HG03520 (cell line): ENCODE results near the gene PATL1.
"Not testable (repeated sequence)": the region's sequence is repeated elsewhere in the genome, so short reads cannot be mapped to it uniquely, and the experiment has no call there.

Source experiments
- ATAC-seq: cut with Tn5 transposase; IDR thresholded peaks from one replicate; pipeline ENCODE4 v1.9.1; 2021; ENCODE audit warnings: mild to moderate bottlenecking, moderate library complexity; ENCODE audit not compliant: unreplicated experiment

Gene PATL1

DNA sequence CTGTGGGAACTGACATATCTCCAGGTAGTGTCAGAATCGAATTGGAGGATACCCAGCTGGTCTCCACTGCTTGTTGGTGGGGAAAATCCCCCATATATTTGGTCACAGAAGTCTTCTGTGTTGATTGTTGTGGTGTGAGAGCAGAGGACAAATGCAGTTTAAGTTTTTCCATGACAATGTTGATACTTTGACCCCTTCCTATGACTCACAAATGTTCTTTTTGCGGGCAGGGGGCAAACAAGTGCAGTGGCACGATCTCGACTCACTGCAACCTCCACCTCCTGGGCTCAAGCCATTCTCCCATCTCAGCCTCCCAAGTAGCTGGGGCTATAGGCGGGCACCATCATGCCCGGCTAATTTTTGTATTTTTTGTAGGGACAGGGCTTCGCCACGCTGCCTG is 7.4 kb upstream of the PATL1 start:
- ATAC-seq = no peak

DNA sequence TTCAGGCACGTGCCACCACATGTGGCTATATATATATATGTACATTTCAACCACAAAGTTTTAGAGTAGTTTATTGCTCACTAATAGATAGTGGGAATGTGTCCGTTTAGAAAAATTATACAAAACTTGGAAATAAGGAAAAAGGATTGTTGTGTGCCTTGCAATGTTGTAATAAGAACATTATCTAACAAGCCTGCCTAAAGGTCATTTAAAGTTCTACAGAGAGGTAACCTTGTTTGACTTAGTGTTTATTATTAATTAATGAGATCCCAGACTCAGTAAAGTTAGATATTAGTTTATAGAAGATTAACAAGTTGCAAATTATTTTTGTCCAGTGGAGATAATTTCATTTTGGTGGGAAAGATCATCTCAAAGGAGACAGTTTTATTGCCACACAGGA is 5.5 kb upstream of the PATL1 start:
- no peak for ATAC-seq

DNA sequence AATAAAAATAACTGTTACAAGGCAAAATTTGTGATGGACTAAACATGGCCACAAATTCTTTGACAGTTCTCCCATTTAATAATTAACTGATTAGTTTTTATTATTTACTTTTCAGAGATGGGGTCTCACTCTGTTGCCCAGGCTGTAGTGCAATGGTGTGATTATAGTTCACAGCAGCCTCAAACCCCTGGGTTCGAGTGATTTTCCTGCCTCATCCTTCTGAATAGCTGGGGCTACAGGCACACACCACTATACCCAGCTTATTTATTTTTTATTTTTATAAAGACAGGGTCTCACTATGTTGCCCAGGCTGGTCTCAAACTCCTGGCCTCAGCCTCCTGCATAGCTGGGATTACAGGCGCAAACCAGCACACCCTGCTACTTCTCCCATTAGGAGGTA is 4.5 kb upstream of the PATL1 start:
- no peak for ATAC-seq

DNA sequence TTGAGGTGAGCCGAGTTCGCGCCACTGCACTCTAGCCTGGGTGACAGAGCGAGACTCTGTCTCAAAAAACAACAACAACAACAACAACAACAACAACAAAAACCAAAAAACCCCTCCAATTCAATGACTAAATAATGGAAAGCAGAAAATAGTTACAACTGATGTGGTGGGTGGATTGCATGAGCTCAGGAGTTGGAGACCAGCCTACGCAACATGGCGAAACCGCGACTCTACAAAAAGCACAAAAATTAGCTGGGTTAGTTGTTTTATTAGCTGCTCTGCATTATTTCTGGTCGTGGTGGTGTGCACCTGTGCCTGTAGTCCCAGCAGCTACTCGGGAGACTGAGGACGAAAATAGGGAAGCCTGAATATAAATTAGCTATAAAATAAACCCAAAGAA is 2.6 kb upstream of the PATL1 start:
- no peak for ATAC-seq

DNA sequence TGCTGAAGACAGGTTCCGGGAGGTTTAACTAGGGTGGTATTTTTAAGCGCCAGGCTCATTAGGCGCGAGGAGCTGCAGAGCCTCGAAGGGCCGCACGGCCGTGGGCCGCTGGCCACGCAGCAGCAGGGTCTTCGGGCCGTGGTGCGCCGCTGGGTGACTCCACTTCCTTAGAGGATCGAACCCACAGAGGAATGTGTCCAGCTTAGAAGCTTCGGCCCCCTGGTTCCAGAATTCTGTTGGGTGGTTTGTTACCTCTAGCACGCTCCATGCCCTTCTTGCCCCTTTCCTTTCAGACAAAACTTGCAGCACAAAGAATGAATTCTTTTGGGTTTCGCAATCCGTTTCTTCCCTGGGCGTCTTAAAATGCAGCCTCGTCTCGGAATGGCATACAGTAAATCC is 773 bp upstream of the PATL1 start:
- no peak for ATAC-seq

DNA sequence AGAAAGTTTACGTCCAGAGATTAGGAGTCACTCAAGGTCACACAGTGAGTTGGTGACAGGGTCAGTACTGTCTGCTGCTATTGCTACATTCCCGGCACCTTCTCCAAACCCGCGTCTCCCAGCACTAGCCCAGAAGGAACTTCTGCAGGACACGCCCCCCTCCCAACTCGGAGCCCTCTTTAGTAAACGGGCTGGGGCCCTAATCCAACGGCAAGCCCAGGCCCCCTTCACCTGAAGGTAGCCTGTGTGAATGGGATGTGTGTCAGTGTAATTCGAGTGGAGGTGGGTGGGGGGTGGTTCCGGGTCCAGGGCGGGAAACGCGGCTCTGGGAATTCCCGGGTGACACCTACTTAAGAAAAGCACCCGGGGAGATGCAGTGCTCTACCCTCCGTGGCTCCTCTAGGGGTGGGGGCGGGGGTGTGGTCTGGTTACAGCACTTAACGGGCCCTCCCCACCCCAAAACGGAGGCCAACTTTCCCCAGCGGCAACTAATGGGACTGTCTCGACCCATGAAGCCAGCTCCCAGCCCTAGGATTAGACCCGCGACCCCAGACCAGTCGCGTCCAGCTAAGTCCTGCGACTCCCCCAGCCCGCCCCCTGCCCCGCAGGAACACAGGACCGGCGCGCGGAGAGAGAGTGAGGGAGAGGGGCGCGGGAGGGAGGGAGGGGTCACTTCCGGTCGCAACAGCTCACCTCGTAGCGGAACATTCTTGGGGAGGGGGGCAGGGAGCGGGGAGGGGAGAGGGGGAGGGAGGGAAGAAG is 468 bp downstream of the PATL1 start:
- peak; percentile 20 for ATAC-seq

DNA sequence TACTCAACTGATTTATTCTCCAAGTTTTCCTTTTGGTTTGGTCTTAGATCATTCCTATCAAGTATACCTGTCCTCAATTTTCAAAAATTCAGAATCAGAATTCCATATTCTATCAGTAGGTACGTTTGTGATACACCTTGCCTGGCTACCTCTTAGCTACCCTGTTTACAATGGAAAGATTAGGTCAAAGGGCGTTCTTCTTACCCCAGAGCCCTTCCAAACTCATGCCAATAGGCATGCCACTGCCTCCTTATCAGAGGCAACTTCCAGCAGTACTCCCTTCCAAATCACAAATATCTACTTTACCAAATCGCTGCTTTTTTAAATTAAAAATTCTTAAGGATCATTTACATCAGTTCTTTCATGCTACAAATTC is 1.0 kb downstream of the PATL1 start:
- no peak for ATAC-seq

DNA sequence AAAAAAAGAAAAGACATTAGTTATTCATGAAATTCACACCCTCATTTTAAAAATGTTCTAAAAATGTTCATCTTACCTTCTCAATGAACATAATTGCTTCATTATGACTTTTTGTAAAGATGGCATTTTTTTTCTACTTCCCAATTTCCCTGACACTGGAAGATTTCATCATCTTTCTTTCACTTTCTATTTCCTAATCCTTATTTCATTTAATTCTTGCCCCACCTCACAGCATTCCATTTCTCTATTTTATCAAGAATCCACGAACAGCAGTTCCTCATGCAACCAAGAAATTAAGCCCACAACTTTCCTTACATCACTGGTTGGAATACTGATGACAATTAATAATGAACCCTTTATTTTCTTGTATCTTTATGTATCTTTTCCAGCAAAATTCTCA is 1.9 kb downstream of the PATL1 start:
- ATAC-seq = no peak

DNA sequence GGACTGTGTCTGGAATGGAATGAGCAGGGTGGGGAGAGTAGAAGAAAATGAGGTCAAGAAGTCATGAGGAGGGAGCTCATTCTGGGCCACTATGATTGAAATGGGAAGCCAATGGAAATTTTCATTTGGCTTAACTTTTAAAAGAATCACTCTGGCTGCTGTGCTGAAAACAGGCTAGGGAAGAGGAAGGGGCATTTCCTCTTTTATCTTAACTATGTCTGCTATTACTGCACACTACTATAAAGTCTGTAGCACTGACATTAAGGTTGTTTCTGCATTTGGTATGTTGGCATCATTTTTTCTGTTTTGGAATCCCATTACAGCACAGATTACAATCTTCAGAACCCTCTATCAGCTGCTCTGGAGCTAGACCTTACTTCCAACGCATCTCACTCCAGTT is 8.2 kb downstream of the PATL1 start:
- ATAC-seq = no peak

DNA sequence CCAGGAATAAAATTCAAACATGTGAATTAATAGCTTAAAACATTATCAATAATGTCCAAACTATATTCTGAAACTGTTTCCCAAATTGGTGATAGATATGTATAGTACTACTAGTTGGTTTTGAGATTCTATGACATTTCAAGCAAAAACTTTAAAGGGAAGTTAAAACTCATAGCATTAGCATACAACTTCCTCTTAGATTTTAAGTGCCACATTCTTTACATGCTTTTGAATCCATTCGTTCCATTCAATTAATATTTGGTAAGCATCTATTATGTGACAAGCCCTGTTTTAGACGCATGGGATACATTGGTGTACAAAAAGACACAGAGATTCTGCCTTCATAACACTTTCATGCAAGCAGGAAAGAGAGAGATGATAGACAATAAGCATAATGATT is 8.9 kb downstream of the PATL1 start:
- no peak for ATAC-seq

DNA sequence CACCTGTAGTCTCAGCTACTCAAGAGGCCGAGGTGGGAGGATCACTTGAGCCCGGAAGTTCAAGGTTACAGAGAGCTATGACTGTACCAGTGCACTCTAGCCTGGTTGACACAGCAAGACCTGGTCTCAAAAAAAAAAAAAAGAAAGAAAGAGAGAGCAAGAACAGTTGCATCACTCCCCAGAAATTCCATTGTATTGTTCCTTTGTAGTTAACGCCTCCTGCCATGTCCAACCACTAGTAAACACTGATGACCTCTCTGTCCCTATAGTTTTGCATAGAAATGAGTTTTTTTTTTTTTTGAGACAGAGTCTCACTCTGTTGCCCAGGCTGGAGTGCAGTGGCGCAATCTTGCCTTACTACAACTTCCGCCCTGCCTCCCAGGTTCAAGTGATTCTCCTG is 10.8 kb downstream of the PATL1 start:
- ATAC-seq = no peak

DNA sequence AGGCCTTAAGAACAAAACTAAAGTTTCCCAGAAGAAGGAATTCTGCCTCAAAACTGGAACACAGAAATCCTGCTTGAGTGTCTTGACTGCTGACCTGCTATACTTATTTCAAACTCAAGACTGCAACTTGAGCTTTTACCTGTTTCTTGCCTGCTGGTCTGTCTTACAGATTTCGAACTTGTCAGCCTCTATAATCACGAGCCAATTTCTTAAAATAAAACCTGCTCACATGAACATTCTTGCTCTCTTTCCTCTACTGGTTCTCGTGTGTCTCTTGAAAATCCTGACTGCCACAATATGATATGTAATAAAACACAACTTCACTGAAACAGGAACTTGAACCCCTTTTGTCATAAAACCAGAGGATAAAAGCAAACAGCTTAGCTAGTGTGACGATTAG is 13.9 kb downstream of the PATL1 start:
- no peak for ATAC-seq

DNA sequence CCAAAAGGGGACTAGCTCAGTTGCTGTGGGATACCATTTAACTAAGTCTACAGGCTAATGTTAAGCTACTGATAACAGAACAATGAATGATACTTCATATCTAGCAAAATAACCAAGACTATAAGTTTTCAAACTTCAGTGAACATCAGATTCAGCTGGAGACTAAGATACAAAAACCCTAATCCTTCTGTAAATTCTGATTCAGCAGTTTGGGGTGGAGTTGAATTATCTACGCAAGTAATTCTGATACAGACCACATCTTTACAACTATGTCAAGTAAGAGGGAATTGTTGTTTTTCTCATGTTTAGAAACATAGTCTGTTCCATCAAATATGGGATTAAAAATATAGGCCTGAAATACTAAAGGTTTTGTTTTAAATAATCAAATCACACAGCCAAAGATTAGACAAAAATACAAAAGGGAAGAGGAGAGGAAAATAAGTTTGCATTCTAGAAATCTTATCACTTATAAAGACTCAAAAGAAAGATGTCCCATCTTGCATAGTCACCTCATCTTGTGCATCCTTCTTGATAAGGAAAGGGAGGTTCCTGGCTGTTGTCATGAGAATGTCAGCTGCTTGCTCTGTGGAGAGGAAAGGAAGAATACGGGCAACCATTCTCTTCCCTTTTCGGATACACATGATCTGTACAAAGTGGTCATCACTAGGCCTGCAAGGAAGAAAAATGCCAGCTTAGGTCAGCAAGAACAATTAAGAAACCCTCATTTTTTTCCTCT is 21.4 kb downstream of the PATL1 start:
- no peak for ATAC-seq

DNA sequence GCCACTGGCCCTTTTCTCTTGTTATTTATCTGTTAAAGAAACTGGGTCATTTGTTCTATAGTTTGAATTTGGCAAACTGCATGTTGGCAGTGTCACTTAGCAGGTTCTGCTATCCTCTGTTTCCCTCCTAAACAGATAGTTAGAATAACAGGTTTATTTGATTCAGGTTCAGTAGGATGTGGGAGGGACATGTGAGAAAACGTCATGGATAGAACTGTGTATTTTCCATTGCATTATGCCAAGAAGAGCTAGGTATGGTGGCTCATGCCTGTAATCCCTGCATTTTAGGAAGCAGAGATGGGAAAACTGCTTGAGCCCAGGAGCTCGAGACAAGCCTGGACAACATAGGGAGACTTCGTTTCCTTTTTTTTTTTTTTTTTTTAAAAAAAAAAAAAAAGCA is 24.3 kb downstream of the PATL1 start:
- no peak for ATAC-seq

DNA sequence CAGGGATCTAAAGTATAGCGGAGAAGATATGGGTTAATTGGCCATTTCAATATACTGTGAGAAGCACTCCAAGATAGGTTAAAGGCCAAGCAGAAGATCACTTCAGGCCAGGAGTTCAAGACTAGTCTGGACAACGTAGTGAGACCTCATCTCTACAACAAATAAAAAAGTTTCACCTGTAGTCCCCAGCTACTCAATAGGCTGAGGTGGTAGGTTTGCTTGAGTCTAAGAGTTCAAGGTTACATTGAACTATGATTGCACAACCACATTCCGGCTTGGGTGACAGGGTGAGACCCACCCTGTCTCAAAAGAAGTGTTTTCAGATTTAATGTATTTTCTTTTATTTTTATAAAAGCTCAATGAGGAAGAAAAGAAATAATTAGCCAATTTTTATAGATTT is 25.4 kb downstream of the PATL1 start:
- ATAC-seq = no peak

DNA sequence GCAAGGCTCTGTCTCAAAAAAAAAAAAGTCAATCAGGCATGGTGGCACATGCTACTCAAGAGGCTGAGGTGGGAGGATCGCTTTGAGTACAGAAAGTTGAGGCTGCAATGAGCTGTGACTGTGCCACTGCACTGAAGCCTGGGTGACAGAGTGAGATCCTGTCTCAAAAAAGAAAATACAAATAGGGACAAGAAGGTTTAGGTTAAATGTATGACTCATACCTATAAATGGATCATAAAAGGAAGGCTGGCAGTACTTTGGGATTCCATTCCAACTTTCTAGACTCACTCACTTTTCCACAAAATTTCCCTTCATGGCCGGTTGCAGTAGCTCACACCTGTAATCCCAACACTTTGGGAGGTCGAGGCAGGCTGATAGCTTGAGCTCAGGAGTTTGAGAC is 27.7 kb downstream of the PATL1 start:
- no peak for ATAC-seq

DNA sequence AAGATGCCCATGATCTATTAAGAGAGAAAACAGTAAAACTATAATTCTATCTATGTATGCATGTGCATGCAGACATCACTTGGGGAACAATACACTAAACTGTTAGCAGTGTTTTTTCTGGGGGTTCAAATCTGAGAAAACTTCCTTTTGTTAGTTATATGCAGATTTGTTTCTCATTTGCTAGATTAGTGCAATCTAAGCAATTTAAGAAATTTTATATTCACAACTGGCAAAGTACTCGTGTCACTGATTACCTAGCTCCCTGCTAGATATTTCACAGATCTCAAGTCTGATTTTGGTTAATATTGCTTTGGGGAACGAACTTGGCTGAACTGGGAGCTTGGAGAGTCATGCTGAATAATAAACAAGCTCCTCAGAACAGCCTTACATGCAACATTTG is 38.3 kb downstream of the PATL1 start:
- no peak for ATAC-seq

DNA sequence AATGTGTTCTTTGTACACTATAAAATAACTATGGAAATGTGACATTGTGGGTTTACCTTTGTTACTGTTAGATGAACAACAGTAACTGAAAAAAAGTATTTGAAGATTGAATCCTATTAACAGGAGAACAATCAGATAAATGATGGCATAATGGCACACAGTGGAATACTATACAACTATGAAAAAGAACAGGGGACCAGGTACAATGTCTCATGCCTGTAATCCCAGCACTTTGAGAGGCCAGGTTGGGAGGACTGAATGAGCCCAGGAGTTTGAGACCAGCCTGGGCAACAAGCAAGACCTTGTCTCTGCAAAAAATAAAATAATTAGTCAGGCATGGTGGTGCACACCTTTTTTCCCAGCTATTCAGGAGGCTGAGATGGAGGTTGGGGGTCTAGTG is 38.8 kb downstream of the PATL1 start:
- no peak for ATAC-seq

DNA sequence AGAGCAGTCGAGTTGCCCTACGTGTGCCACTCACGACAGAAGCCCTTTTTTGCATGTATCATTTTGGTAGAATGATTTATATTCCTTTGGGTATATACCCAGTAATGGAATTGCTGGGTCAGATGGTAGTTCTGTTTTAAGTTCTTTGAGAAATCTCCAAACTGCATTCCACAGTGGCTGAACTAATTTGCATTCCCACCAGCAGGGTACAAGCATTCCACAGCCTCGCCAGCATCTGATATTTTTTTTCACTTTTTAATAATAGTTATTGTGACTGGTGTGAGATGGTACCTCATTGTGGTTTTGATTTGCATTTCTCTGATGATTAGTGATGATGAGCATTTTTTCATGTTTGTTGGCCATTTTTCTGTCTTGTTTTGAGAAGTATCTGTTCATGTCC is 41.9 kb downstream of the PATL1 start:
- ATAC-seq = not testable (repeated sequence)

DNA sequence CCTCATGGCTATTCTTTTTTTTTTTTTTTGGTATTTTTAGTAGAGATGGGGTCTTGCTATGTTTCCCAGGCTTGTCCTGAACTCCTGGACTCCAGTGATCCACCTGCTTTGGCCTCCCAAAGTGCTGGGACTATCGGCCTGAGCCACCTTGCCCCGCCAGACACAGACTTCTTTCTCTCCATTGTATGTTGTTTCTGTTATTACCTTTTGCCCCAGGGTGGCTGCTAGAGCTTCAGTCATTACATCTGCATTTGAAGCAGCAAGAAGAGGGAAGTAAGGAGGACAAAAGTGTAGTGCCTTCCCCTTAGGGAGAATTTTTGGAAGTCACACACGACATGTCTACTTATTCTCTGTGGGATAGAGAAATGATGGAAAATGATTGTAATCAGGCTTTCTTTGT is 43.1 kb downstream of the PATL1 start:
- ATAC-seq = no peak

DNA sequence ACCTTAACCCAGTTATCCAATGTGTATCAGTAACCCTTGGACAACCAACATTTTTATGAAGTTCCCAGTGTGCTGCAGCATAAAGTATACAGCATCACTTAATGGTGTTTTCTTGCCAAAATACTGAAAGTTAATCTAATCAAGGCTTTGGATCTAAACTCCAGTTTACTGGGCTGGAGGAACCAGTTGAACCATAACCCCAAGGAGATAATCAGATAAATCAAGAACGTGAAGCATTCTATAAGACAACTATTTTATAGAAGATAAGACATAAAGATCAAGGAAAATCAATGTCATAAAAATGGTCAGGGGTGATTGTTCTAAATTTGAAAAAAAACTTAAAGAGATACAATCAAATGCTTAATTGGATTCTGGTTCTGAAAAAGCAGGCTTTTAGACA is 51.0 kb downstream of the PATL1 start:
- no peak for ATAC-seq

DNA sequence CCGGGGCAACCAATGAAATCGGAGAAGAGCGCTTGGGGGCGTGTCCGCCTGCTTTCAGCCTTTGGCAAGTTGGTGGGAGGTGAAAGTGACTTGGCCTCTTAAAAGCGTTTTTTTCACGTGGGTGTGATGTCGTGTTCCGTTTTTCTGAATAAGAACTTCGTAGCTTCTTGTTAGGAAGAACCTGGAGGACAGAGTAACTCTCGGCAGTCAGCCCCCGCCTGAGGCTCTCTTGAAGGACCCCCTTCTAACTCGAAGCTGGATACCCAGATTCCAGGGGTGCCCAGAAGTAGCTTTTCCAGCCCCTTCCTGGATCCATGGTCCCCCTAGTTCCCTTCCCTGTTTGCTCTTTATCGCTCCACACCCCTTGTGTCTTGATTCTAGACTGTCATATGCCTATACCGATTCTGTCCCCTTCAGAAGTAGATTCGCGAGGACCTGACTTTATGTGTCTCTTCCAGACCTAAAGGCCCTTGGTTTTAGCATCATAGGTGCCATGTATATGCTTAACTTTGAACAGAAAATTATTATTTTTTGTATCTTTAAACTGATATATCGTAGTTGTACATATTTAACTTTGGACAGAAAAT is 52.3 kb downstream of the PATL1 start:
- no peak for ATAC-seq
